ENCODE results near the gene SORCS3. TPM values are rescaled to one million over a fixed set of nuclear protein-coding genes. Genes with fewer than 3 reads are reported as not detected.

Gene SORCS3
- total RNA-seq, 2 donors from 2014 or later: not detected

DNA sequence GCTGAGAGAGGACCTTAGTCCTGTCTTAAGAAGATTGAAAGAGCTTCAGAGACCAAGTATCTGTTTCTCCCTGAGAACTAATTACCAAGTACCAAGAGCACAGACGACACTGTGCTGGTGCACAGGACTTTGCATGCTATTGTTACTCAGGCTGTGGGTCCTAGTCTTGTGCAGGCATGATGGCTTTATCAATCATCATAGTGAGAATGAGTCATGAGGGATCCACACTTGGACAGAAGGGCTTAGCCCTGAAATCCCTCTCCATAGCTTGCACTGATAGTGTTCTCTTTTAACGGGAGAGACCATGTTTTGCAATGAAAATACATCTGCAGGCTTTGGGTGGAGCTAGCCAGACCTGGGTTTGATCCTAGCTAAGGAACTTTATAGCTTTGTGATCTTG lies 93.3 kb downstream of the SORCS3 start:
- no peaks in the 10 kb centered on the region for H3K4me1 ChIP-seq (ENCODE audit: control insufficient read depth in 1 of 2, low read depth in 2 of 2)
- TF ChIP-seq, protein P1, sequence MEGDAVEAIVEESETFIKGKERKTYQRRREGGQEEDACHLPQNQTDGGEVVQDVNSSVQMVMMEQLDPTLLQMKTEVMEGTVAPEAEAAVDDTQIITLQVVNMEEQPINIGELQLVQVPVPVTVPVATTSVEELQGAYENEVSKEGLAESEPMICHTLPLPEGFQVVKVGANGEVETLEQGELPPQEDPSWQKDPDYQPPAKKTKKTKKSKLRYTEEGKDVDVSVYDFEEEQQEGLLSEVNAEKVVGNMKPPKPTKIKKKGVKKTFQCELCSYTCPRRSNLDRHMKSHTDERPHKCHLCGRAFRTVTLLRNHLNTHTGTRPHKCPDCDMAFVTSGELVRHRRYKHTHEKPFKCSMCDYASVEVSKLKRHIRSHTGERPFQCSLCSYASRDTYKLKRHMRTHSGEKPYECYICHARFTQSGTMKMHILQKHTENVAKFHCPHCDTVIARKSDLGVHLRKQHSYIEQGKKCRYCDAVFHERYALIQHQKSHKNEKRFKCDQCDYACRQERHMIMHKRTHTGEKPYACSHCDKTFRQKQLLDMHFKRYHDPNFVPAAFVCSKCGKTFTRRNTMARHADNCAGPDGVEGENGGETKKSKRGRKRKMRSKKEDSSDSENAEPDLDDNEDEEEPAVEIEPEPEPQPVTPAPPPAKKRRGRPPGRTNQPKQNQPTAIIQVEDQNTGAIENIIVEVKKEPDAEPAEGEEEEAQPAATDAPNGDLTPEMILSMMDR (IDR thresholded peaks at IDR 0.05): no peak
- H3K36me3 ChIP-seq: no peaks in the 10 kb centered on the region
- no peaks in the 10 kb centered on the region for H3K9me3 ChIP-seq
- H3K27ac ChIP-seq: no peak overlapping the region
- no peak overlapping the region for H3K4me3 ChIP-seq
- DNase-seq (ENCODE audit: low spot score) (no peak), ATAC-seq (ENCODE audit: insufficient number of reproducible peaks, low FRiP score, low read depth) (no peak)
- H3K27me3 ChIP-seq (replicated peaks; ENCODE audit: insufficient read depth): no peaks in the 10 kb centered on the region

- Histone ChIP-seq H3K27me3 (replicated peaks; ENCODE audit: insufficient read depth) (no peaks in the 10 kb centered on the region), H3K27ac (no peak overlapping the region), H3K9me3 (no peaks in the 10 kb centered on the region), H3K4me3 (no peak overlapping the region), H3K36me3 (no peaks in the 10 kb centered on the region), H3K4me1 (ENCODE audit: control insufficient read depth in 1 of 2, low read depth in 2 of 2) (no peaks in the 10 kb centered on the region)
- ATAC-seq (ENCODE audit: insufficient number of reproducible peaks, low FRiP score, low read depth) (no peak), DNase-seq (ENCODE audit: low spot score) (no peak)
- TF ChIP-seq, protein P1 (IDR thresholded peaks at IDR 0.05): no peak
These were observed 94.1 kb downstream of the SORCS3 start for GRCh38 chr10:104735036-104735756.

DNA sequence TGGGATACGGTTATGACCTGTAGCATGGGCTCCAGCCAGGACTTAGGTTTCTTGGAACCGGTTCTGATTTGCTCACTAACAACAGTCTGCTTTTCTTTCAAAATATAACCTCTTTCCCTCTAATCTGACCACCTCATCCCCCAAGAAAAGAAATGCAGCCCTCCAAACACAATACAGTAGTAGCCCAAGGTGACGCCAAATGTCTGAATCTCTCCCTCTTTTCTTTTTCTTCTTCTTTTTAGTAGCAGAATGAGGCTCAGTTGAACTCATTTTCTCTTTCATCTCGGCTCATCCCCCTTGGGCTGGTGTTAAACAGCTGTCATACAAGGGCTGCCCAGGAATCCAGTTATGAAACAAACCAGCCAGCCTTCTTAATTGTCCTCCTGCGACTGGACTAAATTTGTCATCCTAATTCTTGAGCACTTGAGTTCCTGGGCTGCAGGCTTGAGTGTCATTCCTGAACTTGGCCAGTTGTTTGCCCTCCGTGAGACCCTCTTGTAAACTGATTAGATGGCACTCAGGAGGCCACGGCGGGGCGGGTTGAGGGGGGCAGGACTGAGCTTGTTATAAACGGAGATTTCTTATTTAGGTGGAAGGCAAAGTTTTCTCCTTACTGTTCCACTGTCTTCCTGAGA lies 94.8 kb downstream of the SORCS3 start:
- TF ChIP-seq, protein P1 (IDR thresholded peaks at IDR 0.05): no peak
- Histone ChIP-seq H3K36me3 (no peaks in the 10 kb centered on the region), H3K27me3 (replicated peaks; ENCODE audit: insufficient read depth) (no peaks in the 10 kb centered on the region), H3K9me3 (no peaks in the 10 kb centered on the region), H3K27ac (no peak overlapping the region), H3K4me3 (no peak overlapping the region), H3K4me1 (ENCODE audit: control insufficient read depth in 1 of 2, low read depth in 2 of 2) (no peaks in the 10 kb centered on the region)
- no peak for DNase-seq (ENCODE audit: low spot score)
- ATAC-seq (ENCODE audit: insufficient number of reproducible peaks, low FRiP score, low read depth): no peak

DNA sequence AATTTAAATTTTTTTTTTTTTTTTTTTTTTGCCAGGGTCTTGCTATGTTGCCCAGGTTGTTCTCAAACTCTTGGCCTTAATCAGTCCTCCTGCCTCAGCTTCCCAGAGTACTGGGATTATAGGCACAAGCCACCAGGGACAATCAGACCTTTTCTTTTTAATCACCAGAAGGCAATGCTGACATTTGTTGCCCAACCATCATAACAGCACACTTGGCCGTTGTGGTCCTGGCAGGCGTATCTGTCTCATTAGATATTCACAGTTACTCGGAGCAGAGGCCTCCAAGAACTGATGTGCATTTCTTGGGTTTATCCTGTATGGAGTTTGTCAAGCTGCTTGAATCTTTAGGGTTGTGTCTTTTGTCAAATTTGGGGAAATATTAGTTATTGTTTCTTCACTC lies 100.0 kb downstream of the SORCS3 start:
- no peaks in the 10 kb centered on the region for H3K27me3 ChIP-seq (replicated peaks; ENCODE audit: insufficient read depth)
- H3K36me3 ChIP-seq: no peaks in the 10 kb centered on the region
- ATAC-seq (ENCODE audit: insufficient number of reproducible peaks, low FRiP score, low read depth) (no peak), DNase-seq (ENCODE audit: low spot score) (no peak)
- no peaks in the 10 kb centered on the region for H3K9me3 ChIP-seq
- H3K4me1 ChIP-seq (ENCODE audit: control insufficient read depth in 1 of 2, low read depth in 2 of 2): no peaks in the 10 kb centered on the region
- no peak overlapping the region for H3K27ac ChIP-seq
- TF ChIP-seq, protein P1 (IDR thresholded peaks at IDR 0.05): no peak
- H3K4me3 ChIP-seq: no peak overlapping the region

DNA sequence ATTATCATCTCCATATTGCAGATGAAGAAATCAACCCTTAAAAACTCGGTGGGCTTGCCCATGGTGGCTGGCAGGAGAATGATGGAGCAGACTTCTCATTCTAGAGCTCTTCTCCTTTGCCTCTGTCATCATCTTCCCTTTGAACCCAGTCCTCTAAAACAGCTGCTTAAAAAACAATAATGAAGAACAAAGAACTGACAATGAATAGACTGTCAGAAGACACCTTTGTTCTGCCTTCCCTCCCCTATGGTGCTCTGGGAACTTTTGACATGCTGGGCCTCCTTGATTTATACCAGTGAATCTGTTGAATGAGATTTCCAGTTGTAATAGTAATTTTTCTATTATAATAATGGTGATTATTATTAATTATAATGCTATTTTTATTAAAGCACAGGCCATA lies 103.0 kb downstream of the SORCS3 start:
- Histone ChIP-seq H3K9me3 (no peaks in the 10 kb centered on the region), H3K4me1 (ENCODE audit: control insufficient read depth in 1 of 2, low read depth in 2 of 2) (no peaks in the 10 kb centered on the region), H3K4me3 (no peak overlapping the region), H3K27ac (no peak overlapping the region), H3K27me3 (replicated peaks; ENCODE audit: insufficient read depth) (no peaks in the 10 kb centered on the region), H3K36me3 (no peaks in the 10 kb centered on the region)
- DNase-seq (ENCODE audit: low spot score) (no peak), ATAC-seq (ENCODE audit: insufficient number of reproducible peaks, low FRiP score, low read depth) (no peak)
- TF ChIP-seq, protein P1 (IDR thresholded peaks at IDR 0.05): no peak

Data from thoracic aorta (tissue), 2 donors.